ENCODE data around the gene IFI35. TPM values are rescaled to one million over a fixed set of nuclear protein-coding genes. Genes with fewer than 3 reads are reported as not detected.
"Not testable (repeated sequence)": the region's sequence is repeated elsewhere in the genome, so short reads cannot be mapped to it uniquely, and the experiment has no call there.

The IFI35 gene
- total RNA-seq (10 to 100 TPM; 35.7 to 39.1 TPM), polyA plus RNA-seq (10 to 100 TPM; 44.8 to 49.8 (median 47.2) TPM), total RNA-seq (12.3 to 22.3 (median 19.1) reads per million in 6 experiments)

DNA sequence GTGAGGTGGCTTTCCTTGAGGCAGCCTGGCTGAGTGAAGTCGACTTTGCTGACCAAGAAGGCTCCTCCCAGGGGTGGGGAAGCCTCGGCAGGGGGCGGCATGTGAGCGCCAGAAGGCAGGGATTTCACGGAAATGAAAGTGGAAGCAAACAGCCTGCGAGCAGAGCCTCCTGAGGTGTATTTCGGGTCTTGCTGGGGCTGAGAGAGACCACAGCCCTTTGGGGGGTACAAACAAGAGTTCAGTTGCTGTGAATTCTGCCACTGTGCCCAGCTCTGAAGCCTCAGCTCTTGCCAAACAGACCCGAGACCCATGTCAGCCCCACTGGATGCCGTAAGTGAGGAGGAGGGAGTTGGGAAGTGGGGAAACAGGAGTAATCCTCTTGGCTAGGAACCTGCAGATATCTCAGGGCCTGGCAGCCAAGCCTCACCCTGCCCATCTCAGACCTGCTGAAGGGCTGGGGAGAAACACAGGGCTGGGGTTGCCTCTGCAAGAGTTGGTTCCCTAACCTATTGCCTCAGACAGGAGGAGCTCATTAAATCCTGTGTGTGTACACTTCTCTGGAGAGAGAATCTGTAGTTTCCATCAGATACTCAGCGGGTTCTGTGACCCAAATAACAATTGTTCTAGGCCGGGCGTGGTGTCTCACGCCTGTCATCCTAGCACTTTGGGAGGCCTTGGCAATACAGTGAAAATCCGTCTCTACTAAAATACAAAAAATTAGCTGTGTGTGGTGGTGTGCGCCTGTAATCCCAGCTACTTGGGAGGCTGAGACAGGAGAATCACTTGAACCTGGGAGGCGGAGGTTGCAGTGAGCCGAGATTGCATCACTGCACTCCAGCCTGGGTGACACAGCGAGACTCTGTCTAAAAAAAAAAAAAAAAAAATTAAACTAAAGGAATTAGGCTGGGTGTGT lies at the start of gene IFI35:
Gene IFI35, plus strand, starts transcription at position 146 of the 913 bp plus-strand sequence. Its CDS starts 164 bp downstream, at position 310.
- Mint-ChIP-seq H3K4me1 (peaks cover 8 to 35% (median 27%) of the 10 kb centered on the region in 4 donors), H3K36me3 (peaks cover 0 to 35% (median 7%) of the 10 kb centered on the region in 3 donors), H3K27me3 (no peaks in the 10 kb centered on the region), H3K4me3 (peak within 1 kb of the TSS; percentile 98 to 100 (median 99)), H3K27ac (peak within 1 kb of the TSS; percentile 98 to 100 (median 99)), H3K9me3 (no peaks in the 10 kb centered on the region)
- peak; percentile 99 for ATAC-seq
- peak; percentile 66 to 91 (median 82) for DNase-seq
- POLR2A ChIA-PET, result interaction anchor here (1.0 to 3.2 kb wide), 11 partner anchors 9 to 362 kb away, joined by 3 to 24 read pairs (median 8); partner anchors contain the start of genes NBR1, RPL27, TMEM106A and VAT1

- DNase-seq (peak; percentile 79 to 95 (median 88)), ATAC-seq (peak; percentile 97 to 98)
- Mint-ChIP-seq H3K27me3 (peaks cover 0 to 2% (median 0%) of the 10 kb centered on the region in 5 donors), H3K4me1 (peaks cover 8 to 22% (median 20%) of the 10 kb centered on the region in 4 donors), H3K9me3 (no peaks in the 10 kb centered on the region), H3K4me3 (peak within 1 kb of the TSS; percentile 88 to 99 (median 96)), H3K27ac (peak within 1 kb of the TSS; percentile 91 to 99 (median 96)), H3K36me3 (peaks cover 0 to 37% (median 8%) of the 10 kb centered on the region in 3 donors)
- POLR2A ChIA-PET, result interaction anchor here (0.5 to 2.2 kb wide), 9 partner anchors 15 to 753 kb away, joined by 3 to 11 read pairs (median 5); partner anchors contain the start of genes PTGES3L and RPL27
Observed at GRCh38 chr17:42964161-42964932, 42.2 kb upstream of the IFI35 start, which contains the start of gene AARSD1. AARSD1 (minus strand) TSS chr17:42964454; CDS start chr17:42964440, 14 bp downstream.

GRCh38 chr17:42967925-42968324 lies 38.7 kb upstream of the IFI35 start:
- Mint-ChIP-seq H3K27ac (no peak overlapping the region), H3K27me3 (peaks cover 0 to 4% (median 0%) of the 10 kb centered on the region in 5 donors), H3K36me3 (peaks cover 0 to 4% (median 0%) of the 10 kb centered on the region in 3 donors), H3K4me1 (peaks cover 8 to 16% (median 16%) of the 10 kb centered on the region in 4 donors), H3K9me3 (no peaks in the 10 kb centered on the region), H3K4me3 (no peak overlapping the region)
- ATAC-seq, result no peak
- POLR2A ChIA-PET, result interaction anchor here (0.7 to 1.1 kb wide), 2 partner anchors 12 to 33 kb away, joined by 3 to 5 read pairs; partner anchors contain the start of gene PTGES3L
- DNase-seq, result no peak

DNA sequence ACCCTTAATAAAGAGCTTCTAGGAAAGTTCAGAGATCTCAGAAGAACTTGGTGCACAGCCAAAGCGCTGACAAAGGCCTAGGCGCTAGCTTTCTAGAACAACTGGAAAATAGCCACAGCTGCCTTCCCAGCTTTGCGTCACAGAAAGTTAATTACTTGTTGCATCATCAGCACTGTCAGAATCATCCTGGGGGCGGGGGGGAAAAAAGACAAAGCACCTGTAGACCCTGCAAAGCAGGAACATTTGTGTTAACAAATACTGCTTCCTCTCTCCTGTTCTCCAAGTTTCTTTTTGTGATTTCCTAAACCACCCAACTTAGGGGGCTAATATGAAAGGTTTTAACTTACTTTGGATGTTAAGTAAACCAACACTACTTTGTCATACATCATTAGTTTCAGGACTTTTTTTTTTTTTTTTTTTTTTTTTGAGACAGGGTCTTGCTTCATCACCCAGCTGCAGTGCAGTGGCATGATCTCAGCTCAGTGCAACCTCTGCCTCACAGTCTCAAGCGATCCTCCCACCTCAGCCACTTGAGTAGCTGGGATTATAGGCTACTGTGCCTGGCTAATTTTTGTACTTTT lies 37.5 kb upstream of the IFI35 start:
- Mint-ChIP-seq H3K4me3 (no peak overlapping the region), H3K27ac (no peak overlapping the region), H3K4me1 (peaks cover 4 to 7% (median 6%) of the 10 kb centered on the region in 4 donors), H3K9me3 (no peaks in the 10 kb centered on the region), H3K27me3 (peaks cover 0 to 4% (median 0%) of the 10 kb centered on the region in 5 donors), H3K36me3 (no peaks in the 10 kb centered on the region)
- ATAC-seq (no peak), DNase-seq (no peak)
- POLR2A ChIA-PET, result interaction anchor here (1.1 kb wide), 1 partner anchor 11 kb away, joined by 5 read pairs; the partner anchor contains the start of gene PTGES3L

GRCh38 chr17:42971589-42971988 lies 35.0 kb upstream of the IFI35 start:
- DNase-seq (no peak), ATAC-seq (no peak)
- POLR2A ChIA-PET, result no interaction called here
- Mint-ChIP-seq H3K27me3 (peaks cover 0 to 2% (median 0%) of the 10 kb centered on the region in 5 donors), H3K27ac (no peak overlapping the region), H3K9me3 (no peaks in the 10 kb centered on the region), H3K36me3 (no peaks in the 10 kb centered on the region), H3K4me1 (peaks cover 0 to 2% (median 0%) of the 10 kb centered on the region in 4 donors), H3K4me3 (no peak overlapping the region)

DNA sequence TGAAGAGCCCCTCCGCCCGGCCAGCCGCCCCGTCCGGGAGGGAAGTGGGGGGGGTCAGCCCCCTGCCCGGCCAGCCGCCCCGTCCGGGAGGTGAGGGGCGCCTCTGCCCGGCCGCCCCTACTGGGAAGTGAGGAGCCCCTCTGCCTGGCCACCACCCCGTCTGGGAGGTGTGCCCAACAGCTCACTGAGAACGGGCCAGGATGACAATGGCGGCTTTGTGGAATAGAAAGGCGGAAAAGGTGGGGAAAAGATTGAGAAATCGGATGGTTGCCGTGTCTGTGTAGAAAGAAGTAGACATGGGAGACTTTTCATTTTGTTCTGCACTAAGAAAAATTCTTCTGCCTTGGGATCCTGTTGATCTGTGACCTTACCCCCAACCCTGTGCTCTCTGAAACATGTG lies 33.3 kb upstream of the IFI35 start:
- DNase-seq, H3K9me3 Mint-ChIP-seq, H3K36me3 Mint-ChIP-seq, POLR2A ChIA-PET, H3K4me3 Mint-ChIP-seq, H3K27ac Mint-ChIP-seq, H3K4me1 Mint-ChIP-seq, ATAC-seq, H3K27me3 Mint-ChIP-seq: not testable (repeated sequence)

- peak overlapping the region in 2 of 10 donors; percentile 48 to 83 for H3K27ac Mint-ChIP-seq
- H3K9me3 Mint-ChIP-seq, result no peaks in the 10 kb centered on the region
- H3K36me3 Mint-ChIP-seq, result no peaks in the 10 kb centered on the region
- DNase-seq (no peak), ATAC-seq (no peak)
- H3K27me3 Mint-ChIP-seq, result peaks cover 0 to 2% (median 0%) of the 10 kb centered on the region in 5 donors
- H3K4me3 Mint-ChIP-seq, result no peak overlapping the region
- POLR2A ChIA-PET, result interaction anchor here (0.7 to 1.2 kb wide), 2 partner anchors 196 to 1321 kb away, joined by 3 read pairs; partner anchors contain the start of gene NBR1
- peaks cover 5 to 14% (median 12%) of the 10 kb centered on the region in 4 donors for H3K4me1 Mint-ChIP-seq
Observed at GRCh38 chr17:42975265-42975664, 31.3 kb upstream of the IFI35 start.

GRCh38 chr17:42975701-42976100 lies 30.9 kb upstream of the IFI35 start:
- H3K9me3 Mint-ChIP-seq, result not testable (repeated sequence)

GRCh38 chr17:42979511-42980273 lies 26.9 kb upstream of the IFI35 start, which contains the start of gene PTGES3L:
PTGES3L (minus strand) TSS chr17:42980080; CDS start chr17:42980053, 27 bp downstream.
- DNase-seq (peak in 4 of 10 donors; percentile 12 to 70 (median 22)), ATAC-seq (peak; percentile 36 to 47)
- H3K4me1 Mint-ChIP-seq, result peaks cover 16 to 45% (median 37%) of the 10 kb centered on the region in 4 donors
- H3K36me3 Mint-ChIP-seq, result peaks cover 0 to 10% (median 2%) of the 10 kb centered on the region in 3 donors
- H3K9me3 Mint-ChIP-seq, result no peaks in the 10 kb centered on the region
- POLR2A ChIA-PET, result interaction anchor here (0.9 to 2.9 kb wide), 5 partner anchors 11 to 156 kb away, joined by 3 to 18 read pairs (median 5); partner anchors contain the start of genes BECN1 and RPL27
- peak within 1 kb of the TSS; percentile 91 to 100 (median 98) for H3K4me3 Mint-ChIP-seq
- peak within 1 kb of the TSS; percentile 92 to 99 (median 96) for H3K27ac Mint-ChIP-seq
- no peaks in the 10 kb centered on the region for H3K27me3 Mint-ChIP-seq

More at GRCh38 chr17:42975701-42976100, 30.9 kb upstream of the IFI35 start:
- POLR2A ChIA-PET, H3K27me3 Mint-ChIP-seq, H3K36me3 Mint-ChIP-seq, ATAC-seq, DNase-seq, H3K4me3 Mint-ChIP-seq: not testable (repeated sequence)
- H3K27ac Mint-ChIP-seq, result peak overlapping the region in 1 of 10 donors; percentile 14
- H3K4me1 Mint-ChIP-seq, result peaks cover 7 to 19% (median 14%) of the 10 kb centered on the region in 4 donors

DNA sequence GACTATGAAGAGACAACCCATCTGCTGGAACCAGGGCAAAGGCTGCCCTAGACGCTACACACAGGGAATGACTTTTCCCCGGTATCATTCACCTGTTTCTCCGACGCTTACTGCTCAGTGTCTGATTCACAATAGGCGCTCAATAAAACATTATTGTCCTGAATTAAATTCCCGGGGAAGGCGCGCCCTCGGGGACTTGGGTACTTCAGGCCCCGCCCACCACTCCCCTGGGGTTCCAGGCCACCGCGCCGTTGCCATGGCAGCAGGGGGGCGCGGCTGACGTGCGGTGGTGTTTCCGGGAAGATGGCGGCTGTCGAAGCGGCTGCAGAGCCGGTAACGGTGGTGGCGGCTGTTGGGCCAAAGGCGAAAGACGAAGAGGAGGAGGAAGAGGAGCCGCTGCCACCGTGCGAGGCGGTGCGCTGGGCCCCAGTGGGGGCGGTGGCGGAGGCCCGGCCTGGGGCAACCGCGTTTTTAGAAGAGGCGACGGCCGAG lies 26.3 kb upstream of the IFI35 start, which contains the start of gene RUNDC1:
Gene RUNDC1, plus strand, starts transcription at position 292 of the 492 bp plus-strand sequence. Its CDS starts 12 bp downstream, at position 304.
- H3K4me1 Mint-ChIP-seq, result peaks cover 16 to 51% (median 39%) of the 10 kb centered on the region in 4 donors
- ATAC-seq (peak; percentile 85 to 90), DNase-seq (peak; percentile 85 to 94 (median 89))
- no peaks in the 10 kb centered on the region for H3K9me3 Mint-ChIP-seq
- no peaks in the 10 kb centered on the region for H3K27me3 Mint-ChIP-seq
- H3K36me3 Mint-ChIP-seq, result peaks cover 0 to 16% (median 2%) of the 10 kb centered on the region in 3 donors
- POLR2A ChIA-PET, result interaction anchor here (0.8 to 2.9 kb wide), 6 partner anchors 12 to 380 kb away, joined by 3 to 18 read pairs (median 4); partner anchors contain the start of genes BECN1 and RPL27
- H3K4me3 Mint-ChIP-seq, result peak within 1 kb of the TSS; percentile 91 to 100 (median 98)
- H3K27ac Mint-ChIP-seq, result peak within 1 kb of the TSS; percentile 92 to 99 (median 96)
